HepG2 (cell line): ENCODE data around the gene IMP3. TPM values are rescaled to one million over a fixed set of nuclear protein-coding genes. Genes with fewer than 3 reads are reported as not detected.
A peak's percentile ranks its signal among the peaks of the same experiment; 100 is the strongest.

Source experiments
- EP300 ChIP-seq, 3 experiments: sonication (generic) in 1 of 3; formaldehyde crosslinking in 1 of 3; IDR thresholded peaks; 2 replicates each; pipeline versions ENCODE4 v1.5.1 to v1.6.1; 2011 to 2020; ENCODE audit warnings: low read depth in 2 of 3, low read length in 2 of 3, borderline replicate concordance in 1 of 3, improper control_type of control experiment in 1 of 3, mild to moderate bottlenecking in 1 of 3, missing genetic modification reagents in 1 of 3, moderate library complexity in 1 of 3
- ERF ChIP-seq: IDR thresholded peaks from 2 replicates; pipeline ENCODE4 v1.6.1; 2018; ENCODE audit warnings: missing biosample characterization, missing genetic modification reagents
- ESRRA ChIP-seq: sonication (generic); formaldehyde crosslinking; IDR thresholded peaks from 2 replicates; pipeline ENCODE4 v1.5.1; 2020; ENCODE audit warnings: mild to moderate bottlenecking, low read depth, missing genetic modification reagents
- HIVEP1 ChIP-seq: sonication (generic); formaldehyde crosslinking; IDR thresholded peaks from 2 replicates; pipeline ENCODE4 v1.4.0; 2020; ENCODE audit warnings: mild to moderate bottlenecking, missing genetic modification reagents
- HNF1A ChIP-seq, 2 experiments: sonication (generic) in 1 of 2; formaldehyde crosslinking in 1 of 2; IDR thresholded peaks; 2 replicates each; pipeline versions ENCODE4 v1.4.0 to v1.6.1; 2016 to 2020; ENCODE audit warnings: borderline replicate concordance in 1 of 2, low read depth in 1 of 2, mild to moderate bottlenecking in 1 of 2, missing genetic modification reagents in 1 of 2
- MTA3 ChIP-seq: sonication (generic); formaldehyde crosslinking; IDR thresholded peaks from 2 replicates; pipeline ENCODE4 v1.4.0; 2020; ENCODE audit warnings: missing genetic modification reagents
- MYNN ChIP-seq: sonication (generic); formaldehyde crosslinking; IDR thresholded peaks from 2 replicates; pipeline ENCODE4 v1.4.0; 2020; ENCODE audit warnings: mild to moderate bottlenecking, low read depth, missing genetic modification reagents
- NFE2L1 ChIP-seq: sonication (generic); formaldehyde crosslinking; IDR thresholded peaks from 2 replicates; pipeline ENCODE4 v1.4.0; 2020; ENCODE audit warnings: missing genetic modification reagents, mild to moderate bottlenecking, borderline replicate concordance
- PRDM4 ChIP-seq: sonication (generic); formaldehyde crosslinking; IDR thresholded peaks from 2 replicates; pipeline ENCODE4 v1.9.0; 2021; ENCODE audit warnings: missing genetic modification reagents, borderline replicate concordance
- SIN3B ChIP-seq: fragments of 150-350 bp; IDR thresholded peaks from 2 replicates; pipeline ENCODE4 v1.6.1; 2014; ENCODE audit warnings: low read length
- SNAI1 ChIP-seq: sonication (generic); formaldehyde crosslinking; IDR thresholded peaks from 2 replicates; pipeline ENCODE4 v1.5.0; 2020; ENCODE audit warnings: mild to moderate bottlenecking, missing genetic modification reagents, borderline replicate concordance
- SOX5 ChIP-seq: IDR thresholded peaks from 2 replicates; pipeline ENCODE4 v1.6.1; 2016; ENCODE audit warnings: borderline replicate concordance
- TARDBP ChIP-seq: sonication (generic); formaldehyde crosslinking; IDR thresholded peaks from 2 replicates; pipeline ENCODE4 v1.8.0; 2022; ENCODE audit warnings: mild to moderate bottlenecking, missing genetic modification reagents
- TBL1XR1 ChIP-seq: fragments of 150-350 bp; IDR thresholded peaks from 2 replicates; pipeline ENCODE4 v1.6.1; 2014; ENCODE audit warnings: borderline replicate concordance, low read length; ENCODE audit not compliant: partially characterized antibody
- XBP1 ChIP-seq: sonication (generic); formaldehyde crosslinking; IDR thresholded peaks from 2 replicates; pipeline ENCODE4 v1.5.0; 2020; ENCODE audit warnings: missing genetic modification reagents
- ZNF3 ChIP-seq: IDR thresholded peaks from 2 replicates; pipeline ENCODE4 v1.7.0; 2017; ENCODE audit warnings: inconsistent platforms
- ZNF451 ChIP-seq: sonication (generic); formaldehyde crosslinking; IDR thresholded peaks from 2 replicates; pipeline ENCODE4 v1.5.0; 2020; ENCODE audit warnings: mild to moderate bottlenecking, missing genetic modification reagents
- ZNF652 ChIP-seq: IDR thresholded peaks from 2 replicates; pipeline ENCODE4 v1.6.1; 2016; ENCODE audit warnings: low read depth, borderline replicate concordance
- ZNF772 ChIP-seq: sonication (generic); formaldehyde crosslinking; IDR thresholded peaks from 2 replicates; pipeline ENCODE4 v1.5.0; 2020; ENCODE audit warnings: mild to moderate bottlenecking, missing genetic modification reagents
- ZNF800 ChIP-seq: sonication (generic); formaldehyde crosslinking; IDR thresholded peaks from 2 replicates; pipeline ENCODE4 v1.4.0; 2020; ENCODE audit warnings: missing genetic modification reagents
- polyA plus RNA-seq, 8 experiments: library from polyadenylated mRNA; depleted of rRNA in 3 of 8; stranded (reverse) in 7 of 8; unstranded in 1 of 8; fragments of >200 nt; fragmentation: Illumina TruSeq in 4 of 8; extraction: Trizol in 4 of 8; gene quantifications; 2 replicates each; pipeline versions ENCODE4 v1.2.1 to v1.2.3, GENCODE V29; 2011 to 2016; ENCODE audit warnings: low read depth in 4 of 8, missing spikeins in 1 of 8, mixed read lengths in 1 of 8; ENCODE audit not compliant: insufficient read depth in 1 of 8
- total RNA-seq, 5 experiments: library from RNA; depleted of rRNA; stranded (reverse); fragments of >200 nt; fragmentation: Illumina TruSeq; extraction: Trizol; gene quantifications; 2 replicates each; pipeline ENCODE4 v1.2.3, GENCODE V29; 2016; ENCODE audit warnings: low read depth in 1 of 5

IMP3 gene
- total and polyA plus RNA-seq, 2 of the 13 experiments (the other 11 are each of a cell fraction or from before 2014, with no cell fraction given), result 38.3 to 143 TPM

- TF ChIP-seq ESRRA, result peak; percentile 60
- 0 out of 2 replicates have a peak, but pooled peaks have one; percentile 11 for TF ChIP-seq ZNF652 (CRISPR knock-in tag)
- TF ChIP-seq SOX5 (CRISPR knock-in tag), result peak; percentile 4; the same call in 1 of the 2 replicates
- TF ChIP-seq SIN3B, result 0 out of 2 replicates have a peak, but pooled peaks have one; percentile 26
- TF ChIP-seq XBP1 (CRISPR knock-in tag), result peak; percentile 25; the same call in 1 of the 2 replicates
- no peak for TF ChIP-seq MTA3 (CRISPR knock-in tag)
- peak; percentile 36 for TF ChIP-seq TBL1XR1
- no peak; a peak in 1 of 4 replicates for TF ChIP-seq EP300 (IDR thresholded peaks at IDR 0.05; ENCODE audit: low read depth in 2 of 2, low read length in 2 of 2)
- TF ChIP-seq EP300 (CRISPR knock-in tag; IDR thresholded peaks at IDR 0.05; ENCODE audit: borderline replicate concordance), result peak; percentile 56; the same call in 1 of the 2 replicates
- peak; percentile 96 for TF ChIP-seq ZNF800 (CRISPR knock-in tag)
- peak; percentile 76 for TF ChIP-seq MYNN (CRISPR knock-in tag)
- no peak; the same call in 1 of the 2 replicates for TF ChIP-seq PRDM4 (CRISPR knock-in tag)
- TF ChIP-seq ZNF772 (CRISPR knock-in tag), result peak; percentile 61; the same call in 1 of the 2 replicates
- peak; percentile 17 for TF ChIP-seq HIVEP1
- no peak for TF ChIP-seq ZNF3 (CRISPR knock-in tag)
- peak; percentile 73; the same call in 1 of the 2 replicates for TF ChIP-seq ZNF451 (CRISPR knock-in tag)
- TF ChIP-seq SNAI1, result no peak
- peak; percentile 79; the same call in 1 of the 2 replicates for TF ChIP-seq ERF (CRISPR knock-in tag)
- TF ChIP-seq NFE2L1 (CRISPR knock-in tag), result 0 out of 2 replicates have a peak, but pooled peaks have one; percentile 29
- TF ChIP-seq HNF1A (IDR thresholded peaks at IDR 0.05; ENCODE audit: low read depth), result no peak
- TF ChIP-seq HNF1A (CRISPR knock-in tag; IDR thresholded peaks at IDR 0.05; ENCODE audit: borderline replicate concordance), result peak; percentile 69; the same call in 1 of the 2 replicates
- peak; percentile 93 for TF ChIP-seq TARDBP (CRISPR knock-in tag)
Measured at GRCh38 chr15:75639709-75640482, at the start of gene IMP3 (continued).
